ENCODE results near the gene EBNA1BP2.
"Not testable (repeated sequence)": the region's sequence is repeated elsewhere in the genome, so short reads cannot be mapped to it uniquely, and the experiment has no call there.

The EBNA1BP2 gene

DNA sequence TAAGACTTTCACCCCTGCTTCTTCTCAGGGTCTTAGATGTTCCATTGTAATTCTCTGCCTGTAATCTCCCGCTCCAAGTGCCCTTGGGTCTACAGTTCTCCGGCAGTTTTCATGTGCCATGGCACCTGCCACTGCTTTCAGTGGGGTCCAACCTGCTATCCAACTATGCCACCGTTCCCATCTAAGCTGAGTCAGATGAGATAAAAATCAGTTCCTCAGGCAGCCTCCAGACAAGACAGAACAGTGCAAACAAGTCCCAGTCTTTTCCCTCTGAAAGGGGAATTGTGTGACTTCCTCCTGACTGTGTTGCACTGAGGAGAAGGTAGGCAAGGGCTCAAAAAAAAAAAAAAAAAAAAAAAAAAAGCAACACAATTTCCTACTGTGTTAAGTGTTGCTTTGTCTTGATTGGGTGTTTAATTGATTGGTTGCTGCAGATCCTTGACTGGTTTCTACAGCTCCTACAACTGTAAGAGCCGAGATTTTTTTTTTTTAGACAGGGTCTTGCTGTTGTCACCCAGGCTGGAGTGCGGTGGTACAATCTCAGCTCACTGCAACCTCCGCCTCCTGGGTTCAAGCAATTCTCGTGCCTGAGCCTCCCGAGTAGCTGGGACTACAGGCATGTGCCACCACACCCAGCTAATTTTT lies 50.7 kb downstream of the EBNA1BP2 start:
- DNase-seq (ENCODE audit: low spot score) = no peak
- no peak for FAIRE-seq

DNA sequence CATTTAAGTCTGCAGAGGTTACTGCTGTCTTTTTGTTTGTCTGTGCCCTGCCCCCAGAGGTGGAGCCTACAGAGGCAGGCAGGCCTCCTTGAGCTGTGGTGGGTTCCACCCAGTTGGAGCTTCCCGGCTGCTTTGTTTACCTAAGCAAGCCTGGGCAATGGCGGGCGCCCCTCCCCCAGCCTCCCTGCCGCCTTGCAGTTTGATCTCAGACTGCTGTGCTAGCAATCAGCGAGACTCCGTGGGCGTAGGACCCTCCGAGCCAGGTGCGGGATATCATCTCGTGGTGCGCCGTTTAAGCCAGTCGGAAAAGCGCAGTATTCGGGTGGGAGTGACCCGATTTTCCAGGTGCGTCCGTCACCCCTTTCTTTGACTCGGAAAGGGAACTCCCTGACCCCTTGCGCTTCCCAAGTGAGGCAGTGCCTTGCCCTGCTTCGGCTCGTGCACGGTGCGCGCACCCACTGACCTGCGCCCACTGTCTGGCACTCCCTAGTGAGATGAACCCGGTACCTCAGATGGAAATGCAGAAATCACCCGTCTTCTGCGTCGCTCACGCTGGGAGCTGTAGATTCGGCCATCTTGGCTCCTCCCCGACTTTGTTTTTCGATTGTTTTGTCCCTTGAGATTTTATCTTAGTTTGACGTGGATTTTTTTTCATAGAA lies 52.0 kb downstream of the EBNA1BP2 start:
- DNase-seq (ENCODE audit: low spot score); FAIRE-seq: not testable (repeated sequence)
